ENCODE measurements around the gene DRICH1.
"Not testable (repeated sequence)": the region's sequence is repeated elsewhere in the genome, so short reads cannot be mapped to it uniquely, and the experiment has no call there.

Gene DRICH1, protein sequence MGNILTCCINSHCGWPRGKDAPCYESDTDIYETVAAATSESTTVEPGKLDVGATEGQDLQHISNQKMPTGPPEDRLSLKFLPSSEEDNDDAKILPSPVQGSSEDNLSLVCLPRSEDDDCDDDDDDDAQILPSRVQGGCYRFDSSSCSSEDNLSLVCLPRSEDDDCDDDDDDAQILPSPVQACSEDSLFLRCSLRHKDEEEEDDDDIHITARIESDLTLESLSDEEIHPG

DNA sequence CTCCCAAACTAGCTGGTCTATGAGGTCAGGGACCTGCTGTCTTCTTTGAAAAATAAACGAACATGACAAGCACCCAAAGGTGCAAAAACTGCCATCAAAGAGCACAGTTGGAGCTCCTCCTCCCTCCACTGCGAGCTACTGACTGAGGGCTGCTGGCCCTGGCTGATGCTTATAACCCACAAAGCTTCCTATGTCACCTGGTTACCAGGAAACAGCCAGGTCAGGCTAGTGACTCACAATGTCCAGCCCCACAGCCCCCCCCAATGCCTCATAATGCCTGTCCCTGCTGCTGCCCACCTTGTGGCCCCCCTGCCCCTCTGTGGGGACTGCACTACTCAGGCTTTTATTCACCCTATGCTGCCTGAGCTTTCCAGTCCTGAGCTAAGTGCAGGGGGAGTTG is at the start of gene DRICH1:
Gene DRICH1 (minus strand): TSS at position 144 of the 400 bp plus-strand sequence. CDS start 298 bp downstream, outside the sequence.
- DNase-seq: no peak

DNA sequence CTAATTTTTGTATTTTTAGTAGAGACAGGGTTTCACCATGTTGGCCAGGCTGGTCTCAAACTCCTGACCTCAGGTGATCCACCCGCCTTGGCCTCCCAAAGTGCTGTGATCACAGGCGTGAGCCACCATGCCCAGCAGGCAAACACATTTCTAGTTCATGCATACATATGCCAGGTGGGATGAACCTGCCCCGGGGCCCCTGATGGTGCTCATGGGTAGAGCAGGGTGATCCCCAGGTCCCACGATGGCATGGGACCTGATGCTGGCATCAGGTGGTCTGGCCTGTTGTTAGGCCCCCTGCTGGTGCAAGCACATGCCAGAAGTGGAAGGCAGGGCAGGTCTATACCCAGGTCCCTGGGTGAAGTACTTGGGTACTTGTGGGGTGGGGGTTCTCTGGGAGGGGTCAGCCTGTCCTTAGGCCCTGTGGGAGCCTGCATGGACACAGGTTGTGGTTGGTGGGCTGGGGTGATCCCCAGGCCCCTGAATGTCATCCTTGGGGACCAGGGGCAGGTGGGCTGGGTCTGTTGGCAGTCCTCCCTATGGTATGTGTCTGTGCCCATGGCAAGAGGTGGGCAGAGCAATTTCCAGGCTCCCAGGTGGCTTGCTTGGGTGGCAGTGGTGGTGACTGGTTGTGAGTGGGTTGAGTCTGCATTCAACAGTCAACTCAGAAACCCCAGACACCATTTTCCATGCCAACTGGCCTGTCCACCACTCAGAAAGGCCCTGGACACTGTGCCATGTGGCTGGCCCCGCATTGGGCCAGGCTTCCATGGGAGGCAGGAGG is 49.1 kb upstream of the DRICH1 start:
- no peak for DNase-seq

DNA sequence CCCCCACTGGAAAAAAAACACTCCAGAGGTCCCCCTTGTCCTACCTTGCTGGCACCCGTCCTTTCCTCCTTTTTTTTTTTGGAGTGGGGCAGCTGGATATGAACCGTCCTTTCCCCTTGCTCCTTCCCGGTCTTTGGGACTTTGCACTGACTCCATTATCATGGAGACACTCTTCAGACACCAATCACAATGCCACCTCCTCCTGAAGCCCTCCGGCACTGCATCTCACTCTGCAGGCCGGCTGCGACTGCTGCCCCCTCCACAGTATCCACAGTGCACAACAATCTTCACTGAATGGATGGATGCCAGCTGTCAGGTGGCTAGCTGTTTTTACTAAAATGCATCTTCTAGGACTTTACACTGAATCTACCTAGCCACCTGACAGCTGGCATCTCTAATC is 46.0 kb upstream of the DRICH1 start:
- no peak for DNase-seq

DNA sequence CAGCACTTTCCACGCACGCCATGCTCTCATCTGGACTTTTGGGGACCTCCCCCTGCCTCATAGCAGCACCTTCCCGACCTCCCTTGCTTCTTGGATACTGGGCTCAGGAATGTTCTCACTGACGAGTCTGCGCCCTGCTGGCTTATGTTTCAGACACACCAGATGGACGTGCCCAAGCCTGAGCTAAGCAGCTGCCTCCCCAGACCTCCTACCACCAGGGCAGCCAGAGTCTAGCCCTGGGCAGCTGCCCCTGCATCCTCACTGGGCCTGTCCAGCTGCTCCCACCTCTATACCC is 45.5 kb upstream of the DRICH1 start:
- DNase-seq: no peak

DNA sequence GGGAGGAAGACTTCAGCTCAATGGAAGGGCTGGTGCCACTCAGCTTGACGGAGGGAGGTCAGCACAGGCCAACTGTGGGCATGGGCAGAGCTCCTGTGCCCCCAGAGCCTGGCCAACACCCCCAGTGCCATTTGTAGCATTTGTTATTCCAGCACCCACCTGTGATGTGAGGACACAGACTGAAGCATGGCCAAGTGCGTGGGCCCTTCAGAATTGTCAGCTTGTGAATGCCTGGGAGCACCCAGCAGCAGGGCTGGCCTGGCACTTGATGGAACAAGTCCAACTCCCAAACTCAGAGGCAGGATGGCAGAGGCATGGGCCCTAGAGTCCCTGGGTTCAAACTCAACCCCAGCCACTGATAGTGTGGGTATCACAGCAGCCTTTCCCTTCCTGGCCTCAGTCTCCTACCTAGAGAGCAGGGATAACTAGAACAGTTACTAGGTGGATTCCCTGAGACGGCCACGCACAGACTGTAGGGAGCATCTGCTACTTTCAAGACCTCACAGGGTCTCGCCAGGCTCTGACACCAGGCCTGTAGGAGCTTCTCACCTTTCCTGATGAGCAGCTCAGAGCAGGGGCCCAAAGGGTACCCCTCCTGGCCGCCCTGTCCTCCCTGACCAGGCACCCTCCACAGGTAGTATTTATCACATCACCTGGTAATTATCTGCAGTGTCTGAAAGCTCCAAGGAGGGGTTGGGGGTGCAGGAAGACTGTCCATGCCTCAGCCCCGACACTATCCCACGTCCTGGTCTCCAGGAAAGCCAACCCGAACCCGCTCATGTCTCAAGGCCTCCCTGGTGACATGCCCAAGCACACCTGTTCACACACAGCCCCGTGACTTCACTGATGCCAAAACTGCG is 45.0 kb upstream of the DRICH1 start:
- DNase-seq: not testable (repeated sequence)

DNA sequence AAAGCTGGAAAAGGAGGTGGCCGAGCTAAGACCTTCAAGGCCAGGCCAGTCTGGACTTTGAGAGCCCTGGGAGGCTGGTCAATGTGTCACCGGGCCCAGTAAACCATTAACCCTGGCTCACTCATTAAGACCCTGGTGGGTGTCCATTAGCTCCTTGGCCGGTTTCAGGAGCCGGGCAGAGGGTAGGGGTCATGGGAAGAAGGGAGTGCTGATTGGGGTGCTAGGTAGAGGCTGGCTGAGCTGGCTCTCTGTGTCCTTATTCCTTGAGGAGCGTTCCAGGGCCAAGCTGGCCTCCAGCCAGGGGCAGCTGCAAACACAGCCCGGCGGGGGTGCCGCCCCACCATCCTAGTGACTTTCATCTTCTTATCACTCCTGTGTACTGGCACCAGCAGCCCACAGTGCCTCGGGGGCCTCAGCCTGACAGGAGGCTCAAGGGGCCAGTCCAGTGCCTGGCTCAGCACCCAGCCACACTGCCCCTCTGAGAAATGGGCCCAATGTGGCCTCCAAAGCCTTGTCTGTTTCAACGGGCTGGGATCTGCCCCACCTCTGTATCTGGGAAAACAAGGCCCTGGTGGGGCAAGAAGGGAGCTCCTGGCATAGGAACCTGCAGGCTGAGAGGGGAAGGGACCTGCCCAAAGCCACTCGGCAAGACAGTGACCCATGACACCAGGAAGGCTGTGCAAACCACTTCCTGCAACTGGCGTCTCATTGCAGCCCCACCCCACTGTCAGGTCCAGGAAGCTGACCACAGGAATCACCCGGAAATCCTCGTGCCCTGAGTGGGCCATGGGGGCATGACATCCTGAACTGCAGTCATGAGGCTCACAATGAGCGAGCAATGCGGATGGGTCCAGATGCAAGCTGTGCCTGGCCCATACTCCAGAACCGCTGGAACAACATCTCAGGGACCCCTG is 43.6 kb upstream of the DRICH1 start:
- DNase-seq: no peak

DNA sequence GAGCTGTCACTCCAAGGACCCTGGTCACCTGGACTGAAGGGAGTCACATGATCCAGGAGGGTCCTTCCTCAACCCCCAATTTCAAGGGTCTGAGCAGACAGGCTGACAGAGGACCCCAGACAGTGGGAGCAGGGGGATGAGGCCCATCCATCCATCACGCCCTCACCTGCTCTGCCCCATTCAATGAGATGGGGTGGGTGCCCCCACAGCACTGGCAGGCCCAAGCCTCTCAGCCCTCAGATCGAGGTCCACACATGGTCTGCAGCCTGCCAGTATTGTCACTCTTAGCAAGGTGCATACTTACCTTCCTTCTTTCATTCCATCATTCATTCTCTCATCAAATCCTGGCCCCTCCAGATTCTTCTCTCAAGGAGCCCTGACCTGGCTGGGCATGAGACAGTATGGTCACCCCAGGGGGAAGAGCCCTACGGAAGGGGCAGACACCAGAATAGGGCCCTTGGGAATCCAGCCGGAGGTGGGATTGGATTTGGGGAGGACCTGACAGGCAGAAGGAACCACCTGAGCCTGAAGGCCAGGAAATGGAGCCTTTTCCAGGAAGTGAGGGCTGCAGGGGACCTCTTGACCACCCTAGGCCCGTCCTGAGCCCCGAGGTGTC is 42.9 kb upstream of the DRICH1 start:
- DNase-seq: not testable (repeated sequence)

DNA sequence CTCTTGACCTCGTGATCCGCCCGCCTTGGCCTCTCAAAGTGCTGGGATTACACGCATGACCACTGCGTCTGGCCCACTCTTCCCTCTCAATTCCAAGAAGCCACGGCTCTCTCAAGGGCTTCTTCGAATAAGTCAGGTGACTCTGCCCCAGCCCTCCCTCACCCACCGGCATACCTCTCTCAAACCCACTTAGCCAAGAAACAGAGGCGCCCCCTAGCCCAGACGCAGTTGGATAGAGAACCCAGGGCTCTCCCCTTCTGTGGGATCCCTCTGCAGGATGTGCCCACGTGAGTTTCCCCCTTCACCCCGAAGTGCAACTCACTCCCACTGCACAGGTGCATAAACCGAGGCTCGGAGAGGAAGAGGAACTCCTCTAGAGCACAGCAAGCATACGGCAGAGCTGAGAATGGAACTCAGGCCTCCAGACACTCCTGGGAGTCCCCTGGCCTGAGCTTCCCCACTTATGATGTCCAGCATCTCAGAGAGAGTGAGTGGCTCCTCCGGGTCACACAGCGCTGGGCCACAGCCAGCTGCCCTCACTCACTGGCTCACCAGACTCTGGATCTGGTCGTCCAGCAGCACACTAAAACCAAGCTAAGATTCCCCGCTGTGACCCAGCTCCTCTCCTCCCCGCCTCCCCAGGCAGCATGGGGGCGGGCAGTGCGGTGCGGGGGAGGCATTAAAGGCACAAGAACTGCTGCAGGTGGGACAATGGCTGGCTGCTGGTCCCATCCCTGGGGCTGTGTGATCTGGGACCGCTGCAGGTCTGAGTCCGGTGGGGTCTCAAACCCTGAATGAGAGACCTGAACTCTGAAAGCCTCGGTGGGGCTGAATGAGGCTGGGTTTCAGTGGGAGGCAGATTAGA is 41.9 kb upstream of the DRICH1 start:
- DNase-seq: no peak

DNA sequence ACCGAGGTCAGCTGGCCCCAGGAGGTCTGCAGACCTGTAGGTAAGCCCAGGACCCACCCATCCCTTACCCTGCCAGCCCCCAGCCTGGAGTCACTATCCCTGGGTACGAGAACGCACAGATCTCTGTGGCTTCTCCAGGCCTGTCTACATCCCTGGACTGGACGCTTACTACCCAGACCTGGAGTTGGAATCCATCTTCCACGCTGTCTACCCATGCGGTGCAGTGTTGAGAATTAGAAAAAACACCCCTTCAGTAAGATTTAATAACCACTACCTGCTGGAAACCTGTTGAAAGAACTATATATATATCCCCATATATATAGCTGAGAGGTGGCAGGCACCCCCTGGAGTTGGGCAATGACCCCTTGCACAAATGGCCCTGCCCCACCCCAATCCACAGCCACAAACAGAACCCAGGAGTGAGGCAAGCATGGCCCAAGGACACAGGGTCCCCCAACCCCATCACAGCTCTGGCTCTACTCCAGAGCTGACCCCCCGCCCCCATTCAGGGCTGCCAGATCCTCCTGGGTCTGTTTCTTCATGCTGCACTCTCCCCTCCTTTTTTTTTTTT is 41.0 kb upstream of the DRICH1 start:
- no peak for DNase-seq

DNA sequence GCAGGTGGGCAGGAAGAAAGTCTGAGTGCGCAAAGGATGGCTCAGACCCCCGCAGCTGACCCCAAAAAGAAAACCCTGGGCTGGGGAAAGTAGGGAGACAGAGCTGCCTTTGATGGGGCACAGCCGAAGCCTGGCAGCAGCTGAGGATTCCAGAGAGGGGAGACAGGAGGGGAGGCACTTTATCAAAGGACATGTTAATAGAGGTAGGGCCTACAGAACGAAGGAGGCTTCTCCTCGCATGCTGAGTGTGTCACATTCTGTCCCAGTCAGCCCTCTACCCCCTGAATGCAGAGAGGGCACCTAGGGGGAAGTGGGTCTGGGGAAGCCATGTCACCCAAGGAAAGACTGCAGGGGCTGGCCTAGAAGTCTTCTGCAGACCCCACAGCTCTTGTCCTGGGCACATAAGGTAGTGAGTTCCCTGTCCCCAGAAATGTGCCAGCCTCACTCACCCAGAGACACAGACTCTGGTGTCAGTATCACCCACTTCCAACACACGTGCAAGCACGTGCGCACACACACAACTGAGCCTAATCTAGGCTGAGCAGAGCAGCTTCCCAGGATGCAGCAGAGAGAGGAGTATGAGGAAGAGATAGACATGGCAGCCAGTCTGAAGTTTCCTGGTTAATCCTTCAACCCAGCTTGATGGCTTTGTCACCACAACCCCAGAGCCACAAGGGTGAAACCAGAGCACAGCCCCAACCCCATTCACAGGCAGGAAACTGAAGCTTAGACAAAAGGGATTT is 40.4 kb upstream of the DRICH1 start:
- DNase-seq: not testable (repeated sequence)

DNA sequence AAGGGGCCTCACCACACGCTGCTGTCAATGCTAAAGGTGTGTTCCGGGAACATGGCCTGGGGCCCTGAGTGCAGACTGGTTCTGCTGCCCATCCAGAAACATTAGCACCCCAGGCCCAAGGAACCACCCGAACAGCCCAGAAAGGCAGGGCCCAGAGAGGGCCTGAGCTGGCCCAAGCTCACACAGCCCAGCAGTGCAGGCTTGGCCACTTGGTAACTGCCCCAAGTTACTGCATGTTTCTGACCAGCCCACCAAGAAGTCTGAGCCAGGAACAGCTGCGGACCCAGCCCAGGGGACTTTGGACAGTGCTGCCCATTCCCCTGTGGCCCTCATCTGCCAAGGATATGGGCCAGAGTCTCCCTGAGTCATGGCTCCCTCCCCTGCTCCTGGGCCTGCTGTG is 39.3 kb upstream of the DRICH1 start:
- not testable (repeated sequence) for DNase-seq

DNA sequence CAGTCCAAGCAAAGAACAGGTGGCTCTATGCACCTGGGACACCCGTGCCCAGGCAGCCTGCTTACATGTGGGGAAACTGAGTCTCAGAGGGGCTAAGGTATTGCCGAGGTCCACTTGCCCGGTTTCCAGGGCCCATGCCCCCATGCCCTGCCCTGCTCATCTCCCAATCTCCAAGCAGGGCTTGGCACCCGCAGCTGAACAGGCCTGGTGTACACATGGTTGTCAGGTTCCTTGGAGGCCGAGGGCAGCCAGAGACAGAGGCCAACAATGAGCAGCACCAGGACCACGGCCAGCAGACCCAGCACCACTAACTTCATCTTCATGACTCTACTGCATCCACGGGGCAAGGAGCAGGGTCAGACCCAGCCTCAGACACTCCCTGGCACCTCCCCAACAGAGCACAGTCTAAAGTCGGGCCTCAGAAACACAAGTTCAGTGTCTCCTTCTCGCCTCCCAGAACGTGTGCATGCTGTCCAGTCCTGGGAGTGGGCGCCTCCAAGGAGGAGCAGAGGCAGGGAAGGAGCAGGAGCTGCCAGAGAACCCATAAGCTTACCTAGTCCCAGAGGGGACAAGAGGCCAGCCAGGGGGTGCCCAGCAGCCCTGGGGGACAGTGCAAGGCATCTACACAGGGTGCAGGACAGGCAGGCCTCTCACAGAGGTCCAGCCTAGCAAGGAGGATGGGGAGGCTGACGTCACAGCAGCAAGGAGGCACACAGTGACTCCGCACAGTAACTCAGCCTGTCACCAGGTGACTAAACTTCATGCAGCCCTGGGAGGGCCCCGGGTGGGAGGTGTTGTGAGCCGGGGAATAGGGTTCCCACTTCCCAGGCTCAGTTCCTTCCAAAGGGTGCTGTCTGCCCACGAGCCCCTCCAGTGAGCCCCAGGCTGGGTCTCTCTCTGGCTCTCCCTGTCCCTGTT is 38.5 kb upstream of the DRICH1 start:
- no peak for DNase-seq

DNA sequence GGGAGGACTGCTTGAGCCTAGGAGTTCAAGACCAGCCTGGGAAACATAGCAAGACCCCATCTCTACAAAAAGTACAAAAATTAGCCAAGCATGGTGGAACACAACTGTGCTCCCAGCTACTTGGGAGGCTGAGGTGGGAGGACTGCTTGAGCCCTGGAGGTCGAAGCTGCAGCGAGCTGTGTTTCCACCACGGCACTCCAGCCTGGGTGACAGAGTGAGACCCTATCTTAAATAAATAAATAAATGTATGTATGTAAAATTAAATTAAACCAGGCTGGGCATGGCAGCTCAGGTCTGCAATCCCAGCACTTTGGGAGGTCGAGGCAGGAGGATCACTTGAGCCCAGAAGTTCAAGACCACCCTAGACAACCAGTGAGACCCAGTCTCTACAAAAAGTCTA is 28.3 kb upstream of the DRICH1 start:
- not testable (repeated sequence) for DNase-seq

DNA sequence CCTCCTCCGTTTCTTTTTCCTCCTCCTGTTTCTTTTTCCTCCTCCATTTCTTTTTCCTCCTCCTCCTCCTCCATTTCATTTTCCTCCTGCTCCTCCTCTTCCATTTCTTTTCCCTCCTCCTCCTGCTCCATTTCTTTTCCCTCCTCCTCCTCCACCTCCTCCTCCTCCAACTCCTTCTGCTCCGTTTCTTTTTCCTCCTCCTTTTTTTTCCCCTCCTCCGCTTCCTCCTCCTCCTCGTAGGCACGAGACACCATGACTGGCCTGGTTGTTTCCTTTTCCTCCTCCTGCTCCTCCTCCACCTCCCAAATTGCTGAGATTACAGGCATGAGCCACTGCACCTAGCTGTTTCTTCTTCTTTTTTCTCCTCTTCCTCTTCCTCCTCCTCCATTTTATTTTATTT is 25.6 kb upstream of the DRICH1 start:
- DNase-seq: no peak

DNA sequence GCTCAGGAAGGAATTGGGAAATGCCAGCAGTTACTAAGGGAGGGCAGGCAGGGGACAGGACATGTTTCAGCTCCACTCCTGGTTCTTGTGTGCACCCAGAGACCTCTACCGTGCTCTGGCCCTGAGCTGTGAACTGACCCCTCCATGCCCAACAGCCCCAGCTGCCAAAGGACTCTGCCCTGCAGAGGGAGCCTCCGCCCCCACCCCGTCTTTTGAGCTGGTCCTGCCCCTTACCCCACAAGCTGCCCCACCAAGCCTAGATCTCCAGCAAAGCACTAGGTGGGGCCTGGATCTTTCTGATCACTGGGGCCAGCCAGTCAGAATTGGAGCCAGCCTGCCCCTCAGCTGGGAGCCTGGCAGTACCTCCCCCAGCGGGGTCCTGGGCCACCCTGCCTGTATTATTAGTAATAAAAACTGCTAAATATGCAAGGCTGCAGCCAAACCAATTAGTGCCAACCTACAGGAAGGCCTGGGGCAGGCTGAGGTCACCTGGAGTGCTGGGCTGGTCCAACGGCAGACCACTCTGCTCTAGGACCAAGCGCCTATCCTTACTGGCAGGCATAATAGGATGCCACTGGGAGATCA is 23.9 kb upstream of the DRICH1 start:
- no peak for DNase-seq

DNA sequence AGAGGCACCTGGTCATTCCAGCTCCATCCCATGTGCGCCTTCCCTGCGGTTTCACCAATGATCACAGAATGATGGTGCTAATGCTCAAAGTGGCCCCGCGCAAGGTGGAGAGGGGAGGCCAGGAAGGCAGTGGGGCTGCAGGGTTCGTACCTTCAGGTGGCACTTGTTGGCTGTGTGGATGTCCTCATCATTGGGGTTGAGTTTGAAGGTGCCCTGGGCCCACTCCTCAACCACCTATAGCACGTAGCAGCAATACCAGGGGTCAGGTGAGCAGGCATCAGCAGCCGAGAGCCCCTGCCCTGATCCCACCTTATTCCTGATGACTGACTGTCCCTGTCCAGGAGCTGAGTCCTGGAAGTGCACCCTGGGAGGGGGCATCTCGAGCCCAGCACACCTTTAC is 20.6 kb upstream of the DRICH1 start:
- DNase-seq: no peak

DNA sequence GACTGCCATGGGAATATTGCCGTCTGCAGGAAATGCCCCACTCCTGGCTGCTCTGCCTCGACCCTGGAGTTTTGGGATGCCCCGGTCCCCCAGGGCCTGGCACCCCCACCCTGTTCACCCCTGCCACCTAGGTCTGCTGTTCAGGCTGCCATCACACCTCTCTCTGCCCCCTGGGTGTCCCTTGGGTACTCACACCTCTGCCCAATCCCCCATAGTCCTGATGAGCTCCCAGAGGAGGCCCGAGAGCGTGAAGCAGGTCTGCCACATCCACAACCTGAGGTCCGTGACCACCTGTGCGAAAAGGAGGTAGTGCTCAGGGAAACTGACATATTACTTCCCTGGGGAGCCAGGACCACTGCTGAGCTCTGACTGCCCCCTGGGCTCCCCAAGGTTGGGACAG is 20.2 kb upstream of the DRICH1 start:
- DNase-seq: no peak

DNA sequence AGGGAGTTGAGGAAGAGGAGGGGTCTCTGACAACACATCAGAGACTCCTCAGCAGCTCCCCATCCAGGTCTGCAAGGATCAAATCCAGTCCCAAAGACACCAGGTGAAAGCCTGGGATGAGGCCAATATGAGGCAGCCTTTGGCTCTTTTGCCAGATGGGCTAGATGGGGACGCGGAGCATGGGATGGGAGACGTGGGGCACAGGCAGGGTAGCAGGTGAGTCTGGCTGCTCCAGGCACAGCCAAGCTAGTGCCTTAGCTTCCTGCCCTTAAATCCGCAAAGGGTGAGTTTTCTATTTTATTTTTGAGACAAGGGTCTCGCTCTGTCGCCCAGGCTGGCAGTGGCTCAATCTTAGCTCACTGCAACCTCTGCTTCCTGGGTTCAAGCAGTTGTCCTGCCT is 19.6 kb upstream of the DRICH1 start:
- DNase-seq: no peak

DNA sequence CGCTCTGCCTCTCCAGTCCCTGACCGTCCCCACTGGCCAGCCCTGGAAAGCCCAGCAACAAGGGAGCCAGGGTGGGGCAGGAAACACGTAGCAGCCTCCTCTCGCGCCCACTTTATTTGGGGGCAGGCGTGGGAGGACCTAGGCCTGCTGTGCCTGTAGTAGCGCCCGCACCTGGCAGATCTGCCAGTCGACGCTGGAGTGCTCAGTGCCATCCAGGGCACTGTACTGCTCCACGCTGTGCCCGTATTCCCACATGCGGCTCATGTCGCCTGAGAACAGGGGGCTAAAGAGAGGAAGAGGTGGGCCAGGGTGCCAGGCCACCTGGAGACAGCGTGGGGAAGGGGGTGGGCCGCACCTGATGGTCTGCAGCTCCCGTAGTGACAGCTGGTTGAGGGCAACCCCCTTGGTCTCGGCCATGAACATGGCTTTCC is 17.0 kb upstream of the DRICH1 start:
- DNase-seq: no peak
